PC-3 (cell line): Measurements from ENCODE around the gene PLXNB2. TPM values are rescaled to one million over a fixed set of nuclear protein-coding genes. Genes with fewer than 3 reads are reported as not detected.

Experiments used
- ATAC-seq: fragments of 200-7000 bp; cut with Tn5 transposase; 2 replicates; pipeline ENCODE4 v1.9.1; 2020; ENCODE audit warnings: mild to moderate bottlenecking, moderate library complexity
- BruUV-seq: library from RNA; stranded (reverse); fragments of 400-500 nt; replicated peaks from 2 replicates; lab custom pipeline; 2021; lab: Mats Ljungman, UMichigan
- CTCF ChIA-PET: fragments of 300-600 bp; sonication (Branson Sonifier 250); formaldehyde crosslinking; loops from one replicate; lab custom pipeline; 2022; ENCODE audit warnings: antibody characterized with exemption; lab: Charles Lee
- POLR2A ChIA-PET: fragments of 300-600 bp; sonication (Branson Sonifier 250); formaldehyde crosslinking; loops from one replicate; lab custom pipeline; 2022; ENCODE audit warnings: antibody characterized with exemption; ENCODE audit not compliant: unreplicated experiment; lab: Charles Lee
- DNase-seq: peaks from one replicate; pipeline ENCODE4 v3.0.0-alpha.2; 2015
- H2AFZ ChIP-seq: fragments of 300-600 bp; sonication (generic); 2 replicates; pipeline ENCODE4 v1.6.0; 2016; ENCODE audit warnings: antibody characterized with exemption, low read length
- H3F3A ChIP-seq: fragments of 300-600 bp; sonication (generic); one replicate; pipeline ENCODE4 v1.6.0; 2017; ENCODE audit warnings: antibody characterized with exemption, low read length, control low read depth, mild to moderate bottlenecking; ENCODE audit not compliant: unreplicated experiment
- H3K27ac ChIP-seq: fragments of 300-600 bp; sonication (generic); 2 replicates; pipeline ENCODE4 v1.5.1; 2016; ENCODE audit warnings: mild to moderate bottlenecking, low read length
- H3K27me3 ChIP-seq: fragments of 300-600 bp; sonication (generic); 2 replicates; pipeline ENCODE4 v1.6.1; 2016; ENCODE audit warnings: low read length, mixed read lengths
- H3K36me3 ChIP-seq: fragments of 300-600 bp; sonication (generic); 2 replicates; pipeline ENCODE4 v1.6.1; 2016; ENCODE audit warnings: low read depth, mixed run types, low read length, mixed read lengths
- H3K4me1 ChIP-seq: fragments of 300-600 bp; sonication (generic); 2 replicates; pipeline ENCODE4 v1.5.1; 2016; ENCODE audit warnings: low read length; ENCODE audit not compliant: insufficient read depth
- H3K4me2 ChIP-seq: fragments of 300-600 bp; sonication (generic); 2 replicates; pipeline ENCODE4 v1.6.0; 2016; ENCODE audit warnings: low read length
- H3K4me3 ChIP-seq: fragments of 300-600 bp; sonication (generic); 2 replicates; pipeline ENCODE4 v1.5.1; 2016; ENCODE audit warnings: mild to moderate bottlenecking, low read length, mixed read lengths
- H3K79me2 ChIP-seq: fragments of 300-600 bp; sonication (generic); 2 replicates; pipeline ENCODE4 v1.6.1; 2017; ENCODE audit warnings: low read length, mixed read lengths
- H3K9ac ChIP-seq: fragments of 300-600 bp; sonication (generic); 2 replicates; pipeline ENCODE4 v1.6.0; 2016; ENCODE audit warnings: mild to moderate bottlenecking, low read length
- H3K9me2 ChIP-seq: fragments of 300-600 bp; sonication (generic); replicated peaks from 2 replicates; pipeline ENCODE4 v1.6.1; 2016; ENCODE audit warnings: mixed run types, low read length, mixed read lengths
- H3K9me3 ChIP-seq: fragments of 300-600 bp; sonication (generic); 2 replicates; pipeline ENCODE4 v1.6.1; 2016; ENCODE audit warnings: low read length, mixed read lengths
- H4K20me1 ChIP-seq: fragments of 300-600 bp; sonication (generic); 2 replicates; pipeline ENCODE4 v1.6.1; 2016; ENCODE audit warnings: low read length, mixed read lengths
- EZH2 ChIP-seq: fragments of 300-600 bp; sonication (generic); IDR thresholded peaks from one replicate; pipeline ENCODE4 v1.6.1; 2017; ENCODE audit warnings: antibody characterized with exemption, mild to moderate bottlenecking, low read length; ENCODE audit not compliant: unreplicated experiment
- EZH2phosphoT487 ChIP-seq: fragments of 300-600 bp; sonication (generic); IDR thresholded peaks from 2 replicates; pipeline ENCODE4 v1.6.1; 2018; ENCODE audit warnings: mild to moderate bottlenecking, antibody characterized with exemption, low read length, borderline replicate concordance
- intact Hi-C: fragments of 100-400 bp; cut with micrococcal nuclease; formaldehyde crosslinking; loops from 2 replicates; pipeline ENCODE4 v1.9.0; 2023
- total RNA-seq: library from RNA; depleted of rRNA; stranded (reverse); fragments of >200 nt; gene quantifications from 2 replicates; pipeline ENCODE4 v1.2.3, GENCODE V29; 2014
- TF ChIP-seq, protein P1 (sequence below): fragments of 300-600 bp; sonication (generic); conservative IDR thresholded peaks from 2 replicates; pipeline ENCODE4 v1.5.1; 2017; ENCODE audit warnings: antibody characterized with exemption, low read depth, mild to moderate bottlenecking, low read length

The PLXNB2 gene
- total RNA-seq, 1 experiment from 2014 or later = 68.2 TPM

GRCh38 chr22:50243685-50244419 lies 63.6 kb downstream of the PLXNB2 start:
- Histone ChIP-seq H3K36me3 (no peaks in the 10 kb centered on the region; the same call in 1 of the 2 replicates), H3K4me3 (peak overlapping the region; percentile 99), H3K4me1 (peaks cover 9% of the 10 kb centered on the region; the same call in 1 of the 2 replicates), H3K27ac (peak overlapping the region; percentile 81; the same call in 1 of the 2 replicates), H2AFZ (peak overlapping the region; percentile 94), H3K9me3 (no peaks in the 10 kb centered on the region), H3K27me3 (no peaks in the 10 kb centered on the region), H3K79me2 (peaks cover 63% of the 10 kb centered on the region), H4K20me1 (no peaks in the 10 kb centered on the region), H3K9me2 (no peaks in the 10 kb centered on the region), H3K4me2 (peak overlapping the region; percentile 99), H3F3A (no peaks in the 10 kb centered on the region), H3K9ac (peak overlapping the region; percentile 97)
- POLR2A ChIA-PET = no interaction called here
- no TSS peak for BruUV-seq
- intact Hi-C loops = no loop called here
- ATAC-seq (peak; percentile 7; the same call in 1 of the 2 replicates), DNase-seq (no peak)
- CTCF ChIA-PET = no interaction called here
- TF ChIP-seq, protein P1, sequence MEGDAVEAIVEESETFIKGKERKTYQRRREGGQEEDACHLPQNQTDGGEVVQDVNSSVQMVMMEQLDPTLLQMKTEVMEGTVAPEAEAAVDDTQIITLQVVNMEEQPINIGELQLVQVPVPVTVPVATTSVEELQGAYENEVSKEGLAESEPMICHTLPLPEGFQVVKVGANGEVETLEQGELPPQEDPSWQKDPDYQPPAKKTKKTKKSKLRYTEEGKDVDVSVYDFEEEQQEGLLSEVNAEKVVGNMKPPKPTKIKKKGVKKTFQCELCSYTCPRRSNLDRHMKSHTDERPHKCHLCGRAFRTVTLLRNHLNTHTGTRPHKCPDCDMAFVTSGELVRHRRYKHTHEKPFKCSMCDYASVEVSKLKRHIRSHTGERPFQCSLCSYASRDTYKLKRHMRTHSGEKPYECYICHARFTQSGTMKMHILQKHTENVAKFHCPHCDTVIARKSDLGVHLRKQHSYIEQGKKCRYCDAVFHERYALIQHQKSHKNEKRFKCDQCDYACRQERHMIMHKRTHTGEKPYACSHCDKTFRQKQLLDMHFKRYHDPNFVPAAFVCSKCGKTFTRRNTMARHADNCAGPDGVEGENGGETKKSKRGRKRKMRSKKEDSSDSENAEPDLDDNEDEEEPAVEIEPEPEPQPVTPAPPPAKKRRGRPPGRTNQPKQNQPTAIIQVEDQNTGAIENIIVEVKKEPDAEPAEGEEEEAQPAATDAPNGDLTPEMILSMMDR = no peak
- TF ChIP-seq EZH2phosphoT487 = no peak
- no peak for TF ChIP-seq EZH2

DNA sequence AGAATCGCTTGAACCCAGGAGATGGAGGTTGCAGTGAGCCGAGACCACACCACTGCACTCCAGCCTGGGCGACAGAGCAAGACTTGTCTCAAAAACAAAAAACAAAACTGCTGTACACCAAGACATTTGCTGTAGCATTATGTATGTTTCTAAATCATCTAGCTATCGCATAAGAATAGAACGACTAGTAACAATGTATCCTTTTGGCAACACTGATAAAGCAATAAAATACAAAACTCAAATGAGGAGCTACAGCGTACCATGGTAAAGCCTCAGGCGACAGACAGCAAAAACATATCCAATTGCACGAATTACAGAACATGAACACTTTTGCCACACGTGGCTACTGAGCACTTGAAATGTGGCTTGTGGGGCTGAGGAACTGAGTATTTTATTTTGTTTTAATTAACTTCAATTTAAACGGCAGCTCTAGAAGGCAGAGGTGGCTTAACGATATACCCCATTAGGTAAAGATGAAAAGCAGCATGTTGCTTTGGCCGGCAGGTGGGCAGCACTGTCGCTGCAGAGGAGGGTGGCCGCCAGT lies 65.0 kb downstream of the PLXNB2 start:
- Histone ChIP-seq H2AFZ (no peak overlapping the region), H3K9ac (peak overlapping the region; percentile 97; the same call in 1 of the 2 replicates)
- intact Hi-C loops = no loop called here

DNA sequence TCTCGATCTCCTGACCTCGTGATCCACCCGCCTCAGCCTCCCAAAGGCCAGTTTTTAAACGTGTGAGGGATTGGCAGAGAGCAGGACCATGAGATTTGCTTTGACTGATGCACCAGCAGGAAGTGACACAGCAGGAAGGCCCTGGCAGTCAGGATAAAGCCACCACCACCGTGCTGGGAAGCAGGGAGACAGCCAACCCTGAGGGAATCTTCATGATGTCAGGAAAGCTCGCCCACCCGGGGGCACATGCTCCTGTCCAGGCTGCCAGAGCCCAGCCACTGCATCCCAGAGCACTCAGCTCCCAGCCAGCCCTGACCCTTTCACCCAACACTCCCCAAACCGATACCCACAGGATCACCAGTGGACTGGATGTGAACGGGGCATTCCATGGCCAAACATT lies 68.7 kb downstream of the PLXNB2 start:
- Histone ChIP-seq H3F3A (no peaks in the 10 kb centered on the region), H3K36me3 (no peaks in the 10 kb centered on the region; the same call in 1 of the 2 replicates), H3K9me2 (no peaks in the 10 kb centered on the region), H4K20me1 (no peaks in the 10 kb centered on the region), H2AFZ (no peak overlapping the region), H3K79me2 (peaks cover 70% of the 10 kb centered on the region), H3K27ac (no peak overlapping the region), H3K4me2 (no peak overlapping the region), H3K4me3 (no peak overlapping the region), H3K9me3 (no peaks in the 10 kb centered on the region), H3K27me3 (no peaks in the 10 kb centered on the region), H3K9ac (no peak overlapping the region), H3K4me1 (no peaks in the 10 kb centered on the region)
- TF ChIP-seq, protein P1 = no peak
- TF ChIP-seq EZH2 (no peak), EZH2phosphoT487 (no peak)
- no peak for ATAC-seq
- DNase-seq = no peak
- ChIA-PET CTCF (no interaction called here), POLR2A (no interaction called here)
- intact Hi-C loops = no loop called here
- no TSS peak for BruUV-seq

More for the DNA sequence above, 65.0 kb downstream of the PLXNB2 start:
- no peaks in the 10 kb centered on the region for H3K9me2 ChIP-seq
- POLR2A ChIA-PET = no interaction called here
- peak overlapping the region; percentile 99 for H3K4me2 ChIP-seq
- H3K9me3 ChIP-seq = no peaks in the 10 kb centered on the region
- CTCF ChIA-PET = no interaction called here
- H3F3A ChIP-seq = no peaks in the 10 kb centered on the region
- TF ChIP-seq EZH2phosphoT487 = no peak
- H3K36me3 ChIP-seq = no peaks in the 10 kb centered on the region; the same call in 1 of the 2 replicates
- no TSS peak for BruUV-seq
- H3K4me1 ChIP-seq = peaks cover 9% of the 10 kb centered on the region; the same call in 1 of the 2 replicates
- ATAC-seq = no peak
- H3K79me2 ChIP-seq = peaks cover 65% of the 10 kb centered on the region
- H3K27me3 ChIP-seq = no peaks in the 10 kb centered on the region
- peak overlapping the region; percentile 99 for H3K4me3 ChIP-seq
- no peaks in the 10 kb centered on the region for H4K20me1 ChIP-seq
- no peak overlapping the region for H3K27ac ChIP-seq
- peak; percentile 18 for DNase-seq
